Stimulated activated naive B cell treated with anti-CD40 and anti-IgM and Interleukin-4, amounts not matched to agents 10 μg/mL and 1 μg/mL and 100 μg/mL, for 72 hours (primary cell): ENCODE data around the gene METTL15.
"Not testable (repeated sequence)": the region's sequence is repeated elsewhere in the genome, so short reads cannot be mapped to it uniquely, and the experiment has no call there.

Experiments
- ATAC-seq, 2 donors: fragments of 150-1000 bp; cut with Tn5 transposase; replicated peaks; 2 replicates each; pipeline ENCODE4 v1.10.0; 2021; ENCODE audit warnings: moderate library complexity in 1 of 2
- DNase-seq: peaks from one replicate; pipeline ENCODE4 v3.0.0; 2021
- H3K27ac Mint-ChIP-seq: one replicate; pipeline ENCODE4 v1.8.0; 2022; ENCODE audit warnings: mild to moderate bottlenecking, mixed read lengths
- H3K27me3 Mint-ChIP-seq, 2 donors: one replicate each; pipeline ENCODE4 v1.8.0; 2022; ENCODE audit warnings: mixed read lengths in 2 of 2
- H3K36me3 Mint-ChIP-seq, 2 donors: one replicate each; pipeline ENCODE4 v1.8.0; 2022; ENCODE audit warnings: mixed read lengths in 2 of 2, mild to moderate bottlenecking in 1 of 2
- H3K4me1 Mint-ChIP-seq, 2 donors: one replicate each; pipeline ENCODE4 v1.8.0; 2022; ENCODE audit warnings: mixed read lengths in 2 of 2, mild to moderate bottlenecking in 1 of 2
- H3K4me3 Mint-ChIP-seq, 2 donors: one replicate each; pipeline ENCODE4 v1.8.0; 2022; ENCODE audit warnings: mild to moderate bottlenecking in 2 of 2, mixed read lengths in 2 of 2, moderate library complexity in 1 of 2
- H3K9me3 Mint-ChIP-seq, 2 donors: one replicate each; pipeline ENCODE4 v1.8.0; 2022; ENCODE audit warnings: mixed read lengths in 2 of 2, mild to moderate bottlenecking in 1 of 2

METTL15 gene

DNA sequence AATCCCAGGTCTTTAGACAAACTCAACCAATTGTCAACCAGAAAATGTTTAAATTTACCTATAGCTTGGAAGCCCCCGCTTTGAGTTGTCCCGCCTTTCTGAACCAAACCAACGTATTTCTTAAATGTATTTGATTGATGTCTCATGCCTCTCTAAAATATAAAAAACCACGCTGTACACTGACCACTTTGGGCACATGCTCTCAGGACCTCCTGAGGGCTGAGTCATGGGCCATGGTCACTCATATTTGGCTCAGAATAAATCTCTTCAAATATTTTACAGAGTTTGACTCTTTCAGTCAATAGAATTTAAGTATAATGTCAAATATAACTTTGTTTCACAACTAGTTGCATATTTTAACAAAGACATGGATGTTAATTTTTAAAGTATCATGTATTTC is 5.9 kb upstream of the METTL15 start:
- not testable (repeated sequence) for H3K27ac Mint-ChIP-seq, H3K9me3 Mint-ChIP-seq, H3K36me3 Mint-ChIP-seq, H3K27me3 Mint-ChIP-seq, DNase-seq, H3K4me3 Mint-ChIP-seq, H3K4me1 Mint-ChIP-seq, ATAC-seq

DNA sequence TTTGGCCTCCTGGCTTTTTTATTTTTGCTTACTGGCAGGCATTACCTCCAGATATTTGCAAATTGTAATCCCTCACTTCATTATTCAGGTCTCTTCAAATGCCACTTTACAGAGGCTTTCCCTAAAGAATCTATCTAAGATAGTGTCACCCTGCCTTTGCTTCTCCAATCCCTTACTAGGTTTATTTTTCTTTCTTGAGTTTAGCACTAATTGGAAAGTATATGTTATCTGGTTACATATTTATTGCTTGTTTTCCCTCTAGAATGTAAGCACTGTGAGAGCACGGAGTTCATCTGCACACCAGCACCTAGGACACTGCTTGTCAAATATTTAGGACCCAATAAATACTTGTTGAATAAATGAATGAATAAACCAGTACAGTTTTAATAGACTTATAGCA is 3.8 kb upstream of the METTL15 start:
- H3K36me3 Mint-ChIP-seq = no peaks in the 10 kb centered on the region
- no peak overlapping the region for H3K4me3 Mint-ChIP-seq
- DNase-seq (no peak), ATAC-seq (no peak)
- H3K27ac Mint-ChIP-seq = no peak overlapping the region
- H3K9me3 Mint-ChIP-seq = no peaks in the 10 kb centered on the region
- H3K4me1 Mint-ChIP-seq = peaks cover 2 to 27% of the 10 kb centered on the region in 2 donors
- no peaks in the 10 kb centered on the region for H3K27me3 Mint-ChIP-seq

DNA sequence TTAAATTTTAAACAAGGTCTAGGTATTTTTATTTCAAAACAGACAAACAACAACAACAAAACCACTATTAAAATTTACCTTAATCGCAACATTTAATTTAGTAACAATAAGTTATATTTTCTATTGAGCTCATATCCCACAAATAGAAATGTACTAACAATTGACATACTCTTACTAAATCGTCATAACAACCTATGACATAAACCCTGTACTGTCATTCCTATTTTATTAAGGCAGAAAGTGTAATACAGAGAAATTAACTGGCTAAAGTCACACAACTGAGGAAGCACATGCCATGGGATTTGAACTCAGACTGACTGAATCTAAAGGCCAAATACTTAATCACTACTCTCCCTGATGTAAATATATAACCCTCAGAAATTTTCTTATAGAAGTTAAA is 3.2 kb upstream of the METTL15 start:
- no peaks in the 10 kb centered on the region for H3K36me3 Mint-ChIP-seq
- no peak overlapping the region for H3K4me3 Mint-ChIP-seq
- no peaks in the 10 kb centered on the region for H3K27me3 Mint-ChIP-seq
- no peaks in the 10 kb centered on the region for H3K9me3 Mint-ChIP-seq
- DNase-seq (no peak), ATAC-seq (no peak)
- H3K27ac Mint-ChIP-seq = no peak overlapping the region
- H3K4me1 Mint-ChIP-seq = peaks cover 7 to 28% of the 10 kb centered on the region in 2 donors

DNA sequence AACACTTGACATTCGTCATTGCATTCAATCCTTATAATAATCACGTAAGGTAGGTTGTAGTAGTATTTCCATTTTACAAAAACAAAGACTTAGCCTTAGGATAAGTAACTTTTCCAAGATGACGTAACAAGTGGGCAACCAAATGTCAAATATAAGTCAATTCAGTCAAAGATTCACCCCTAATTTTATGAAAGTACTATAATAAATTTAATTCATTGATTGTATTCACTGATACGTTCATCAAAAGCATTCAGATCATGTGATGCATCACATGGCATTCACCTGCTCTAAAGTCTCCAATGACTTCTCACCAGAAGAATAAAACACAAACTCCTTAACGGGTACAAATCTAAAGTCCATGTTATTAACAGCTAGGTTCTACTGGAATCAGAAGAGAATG is 2.3 kb upstream of the METTL15 start:
- no peaks in the 10 kb centered on the region for H3K27me3 Mint-ChIP-seq
- peak overlapping the region in 1 of 2 donors; percentile 23 for H3K4me3 Mint-ChIP-seq
- DNase-seq (no peak), ATAC-seq (no peak)
- no peaks in the 10 kb centered on the region for H3K36me3 Mint-ChIP-seq
- H3K9me3 Mint-ChIP-seq = no peaks in the 10 kb centered on the region
- peaks cover 9 to 29% of the 10 kb centered on the region in 2 donors for H3K4me1 Mint-ChIP-seq
- H3K27ac Mint-ChIP-seq = no peak overlapping the region

DNA sequence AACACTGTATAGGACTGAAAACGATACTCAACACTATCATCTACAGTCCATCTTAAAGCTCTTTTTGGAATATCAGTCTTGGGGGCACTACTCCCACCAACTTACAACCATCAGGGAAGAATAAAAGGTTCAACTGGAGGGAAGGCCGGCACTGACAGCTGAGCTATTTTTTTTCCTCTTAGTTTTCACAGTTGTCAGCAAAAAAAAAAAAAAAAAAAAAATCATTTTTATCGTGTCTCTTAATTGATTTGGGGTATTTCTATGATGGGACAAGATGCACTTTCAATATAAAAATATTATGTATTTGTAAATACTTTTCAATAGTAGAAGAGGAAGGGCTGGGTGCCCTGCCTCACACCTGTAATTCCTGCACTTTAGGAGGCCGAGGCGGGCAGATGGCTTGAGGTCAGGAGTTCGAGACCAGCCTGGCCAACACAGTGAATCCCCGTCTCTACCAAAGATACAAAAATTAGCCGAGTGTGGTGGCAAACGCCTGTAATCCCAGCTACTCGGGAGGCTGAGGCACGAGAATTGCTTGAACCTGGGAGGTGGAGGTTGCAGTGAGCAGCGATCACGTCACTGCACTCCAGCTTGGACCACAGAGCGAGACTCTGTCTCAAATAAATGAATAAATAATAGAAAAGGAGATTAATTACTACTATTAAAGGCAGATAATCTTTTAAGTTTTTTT is 1.7 kb upstream of the METTL15 start:
- Mint-ChIP-seq H3K36me3 (no peaks in the 10 kb centered on the region), H3K9me3 (no peaks in the 10 kb centered on the region), H3K27ac (peak overlapping the region; percentile 25), H3K27me3 (no peaks in the 10 kb centered on the region), H3K4me3 (peak overlapping the region; percentile 23 to 35), H3K4me1 (peaks cover 9 to 33% of the 10 kb centered on the region in 2 donors)
- no peak for DNase-seq
- ATAC-seq = no peak

DNA sequence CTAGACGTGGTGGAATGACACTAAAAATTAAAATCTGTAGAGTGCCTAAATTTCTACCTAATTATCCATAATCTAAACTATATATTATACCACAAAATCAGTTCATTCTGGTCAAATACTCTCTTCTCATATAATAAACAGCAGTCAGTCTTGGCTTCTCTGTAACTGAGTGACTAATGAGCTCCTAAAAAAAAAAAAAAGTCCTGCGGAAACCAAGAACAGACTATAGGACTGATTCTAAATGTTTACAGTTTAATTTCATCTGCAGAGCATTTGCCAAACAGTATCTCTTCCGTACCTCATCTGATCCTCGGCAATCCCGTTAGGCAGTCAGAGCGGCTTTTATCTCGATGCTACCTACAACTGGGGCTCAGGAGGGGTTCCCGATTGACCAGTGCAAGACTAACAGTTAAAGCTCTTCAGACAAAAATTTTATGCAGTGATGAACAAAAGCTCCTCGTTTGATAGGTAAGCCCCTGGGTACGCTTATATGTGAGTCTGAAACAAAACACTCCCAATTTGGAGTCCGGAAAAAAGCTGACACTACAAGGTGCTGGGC is 918 bp upstream of the METTL15 start:
- H3K4me1 Mint-ChIP-seq = peaks cover 9 to 40% of the 10 kb centered on the region in 2 donors
- ATAC-seq (peak in 1 of 2 donors; percentile 0), DNase-seq (no peak)
- H3K27me3 Mint-ChIP-seq = no peaks in the 10 kb centered on the region
- no peaks in the 10 kb centered on the region for H3K9me3 Mint-ChIP-seq
- no peaks in the 10 kb centered on the region for H3K36me3 Mint-ChIP-seq
- H3K27ac Mint-ChIP-seq = peak overlapping the region; percentile 99
- peak overlapping the region; percentile 99 for H3K4me3 Mint-ChIP-seq

DNA sequence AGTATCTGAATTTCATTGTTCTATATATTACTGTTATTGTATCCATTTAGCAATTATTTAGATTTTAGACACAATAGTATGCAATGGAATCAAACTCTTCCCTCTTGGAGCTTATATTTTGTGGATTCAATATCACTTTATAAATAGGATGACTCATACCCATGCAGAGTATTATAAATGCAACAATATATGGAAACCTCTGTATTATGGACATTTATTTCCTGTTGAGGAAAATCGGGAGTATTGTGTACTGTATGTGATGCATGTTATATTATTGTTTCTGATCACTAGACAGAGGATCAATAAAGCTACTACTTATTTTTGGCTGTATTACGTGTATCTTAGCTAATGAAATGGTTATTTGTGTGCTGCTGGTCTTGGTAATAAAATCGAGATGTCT is 770 bp downstream of the METTL15 start:
- Mint-ChIP-seq H3K4me3 (peak overlapping the region; percentile 37 to 99), H3K27me3 (no peaks in the 10 kb centered on the region), H3K9me3 (no peaks in the 10 kb centered on the region), H3K36me3 (peaks cover 0 to 2% of the 10 kb centered on the region in 2 donors), H3K4me1 (peaks cover 9 to 40% of the 10 kb centered on the region in 2 donors), H3K27ac (peak overlapping the region; percentile 99)
- DNase-seq (no peak), ATAC-seq (no peak)

DNA sequence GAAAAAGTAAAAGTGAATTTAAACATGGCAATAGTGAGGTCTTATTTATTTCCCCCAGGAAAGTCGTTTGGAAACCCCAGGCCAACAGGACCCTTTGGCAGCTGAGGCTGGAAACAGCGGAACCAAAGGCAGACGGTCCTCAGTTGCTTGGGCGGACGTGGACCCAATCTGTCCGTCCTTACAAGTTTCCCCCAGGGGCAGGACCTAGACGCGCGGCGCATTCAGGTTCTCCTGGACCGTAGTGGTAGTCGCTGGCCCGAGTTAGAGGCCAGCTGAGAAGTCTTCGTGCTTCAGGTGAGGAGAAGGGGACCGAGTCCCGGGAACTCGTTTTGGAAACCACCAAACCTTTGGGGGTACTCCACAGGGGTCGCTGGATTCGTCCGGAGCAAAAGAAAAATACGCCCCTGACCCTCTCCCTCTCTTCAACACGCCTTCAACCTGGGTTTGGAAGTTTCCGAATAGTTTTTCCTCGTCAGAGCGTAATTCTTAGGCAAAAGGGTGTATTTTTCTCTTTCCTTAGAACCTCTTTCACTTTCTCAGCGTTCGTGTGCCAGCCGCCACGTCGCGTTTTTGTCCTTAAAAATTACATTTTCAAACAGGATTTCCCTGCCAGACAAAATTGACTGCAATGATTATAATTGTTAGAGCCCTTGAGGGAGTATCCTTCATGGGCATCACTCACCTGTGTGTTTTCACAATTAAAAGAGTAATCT is 2.1 kb downstream of the METTL15 start:
- H3K27me3 Mint-ChIP-seq = no peaks in the 10 kb centered on the region
- peak; percentile 38 to 50 for ATAC-seq
- H3K27ac Mint-ChIP-seq = peak overlapping the region; percentile 99
- no peaks in the 10 kb centered on the region for H3K9me3 Mint-ChIP-seq
- H3K36me3 Mint-ChIP-seq = peaks cover 4 to 10% of the 10 kb centered on the region in 2 donors
- peaks cover 9 to 40% of the 10 kb centered on the region in 2 donors for H3K4me1 Mint-ChIP-seq
- H3K4me3 Mint-ChIP-seq = peak overlapping the region; percentile 95 to 96
- peak; percentile 52 for DNase-seq

DNA sequence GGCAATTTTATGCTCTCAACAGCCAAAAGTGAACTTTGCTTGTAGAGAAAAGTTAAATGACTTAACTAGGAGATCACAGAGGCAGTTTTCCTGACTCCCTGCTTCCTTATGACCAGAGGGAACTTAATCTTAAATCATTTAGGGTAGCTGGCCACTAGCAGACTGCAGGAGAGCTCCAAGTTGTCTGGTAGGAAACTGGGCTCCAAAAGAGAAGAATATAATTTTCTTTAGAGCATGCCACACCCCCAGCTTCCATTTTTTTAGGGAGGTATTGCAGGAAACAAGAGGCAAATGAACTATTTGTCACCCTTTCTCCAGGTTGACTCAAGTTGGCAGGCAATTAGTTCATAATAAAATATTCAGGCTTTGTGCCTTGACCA is 2.6 kb downstream of the METTL15 start:
- peaks cover 10 to 40% of the 10 kb centered on the region in 2 donors for H3K4me1 Mint-ChIP-seq
- H3K4me3 Mint-ChIP-seq = peak overlapping the region; percentile 95 to 96
- ATAC-seq = no peak
- peak overlapping the region; percentile 99 for H3K27ac Mint-ChIP-seq
- no peak for DNase-seq
- H3K9me3 Mint-ChIP-seq = no peaks in the 10 kb centered on the region
- no peaks in the 10 kb centered on the region for H3K27me3 Mint-ChIP-seq
- peaks cover 4 to 10% of the 10 kb centered on the region in 2 donors for H3K36me3 Mint-ChIP-seq

DNA sequence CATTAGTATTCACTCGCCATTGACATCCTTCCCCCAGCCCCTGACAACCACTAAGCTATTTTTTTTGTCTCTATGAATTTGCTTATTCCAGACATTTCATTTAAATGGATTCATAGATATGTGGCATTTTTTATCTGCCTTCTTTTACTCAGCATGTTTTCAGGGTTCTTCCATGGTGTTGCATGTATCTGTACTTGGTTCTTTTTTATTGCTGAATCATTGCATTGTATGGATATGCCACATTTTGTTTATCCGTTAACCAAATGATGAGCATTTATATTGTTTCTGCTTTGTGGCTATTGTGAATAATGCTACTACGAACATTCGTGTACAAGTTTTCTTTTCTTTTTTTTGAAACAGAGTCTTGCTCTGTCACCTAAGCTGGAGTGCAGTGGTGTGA is 5.9 kb downstream of the METTL15 start:
- Mint-ChIP-seq H3K36me3 (peaks cover 8 to 15% of the 10 kb centered on the region in 2 donors), H3K27ac (no peak overlapping the region), H3K9me3 (no peaks in the 10 kb centered on the region), H3K4me1 (peaks cover 10 to 22% of the 10 kb centered on the region in 2 donors), H3K27me3 (no peaks in the 10 kb centered on the region), H3K4me3 (no peak overlapping the region)
- DNase-seq (no peak), ATAC-seq (no peak)

DNA sequence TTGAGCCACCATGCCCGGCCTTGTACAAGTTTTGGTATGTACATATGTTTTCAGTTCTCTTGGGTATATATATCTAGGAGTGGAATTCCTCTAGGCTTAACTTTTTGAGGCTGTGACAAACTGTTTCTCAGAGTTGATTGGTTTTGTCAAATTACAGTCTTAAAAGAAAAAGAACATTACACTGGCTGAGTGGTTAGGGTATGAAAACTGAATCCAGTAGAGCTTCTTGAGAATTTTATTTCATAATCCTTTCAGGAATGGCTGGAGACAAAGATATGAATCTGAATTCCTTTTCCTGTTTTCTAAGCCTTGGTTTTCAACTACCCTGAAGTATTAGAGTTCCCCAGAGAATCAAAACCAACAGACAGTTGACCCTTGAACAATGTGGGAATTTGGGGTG is 6.5 kb downstream of the METTL15 start:
- no peak for ATAC-seq
- Mint-ChIP-seq H3K27me3 (no peaks in the 10 kb centered on the region), H3K36me3 (peaks cover 8 to 15% of the 10 kb centered on the region in 2 donors), H3K27ac (no peak overlapping the region), H3K9me3 (no peaks in the 10 kb centered on the region), H3K4me3 (no peak overlapping the region), H3K4me1 (peaks cover 8 to 16% of the 10 kb centered on the region in 2 donors)
- DNase-seq = no peak

DNA sequence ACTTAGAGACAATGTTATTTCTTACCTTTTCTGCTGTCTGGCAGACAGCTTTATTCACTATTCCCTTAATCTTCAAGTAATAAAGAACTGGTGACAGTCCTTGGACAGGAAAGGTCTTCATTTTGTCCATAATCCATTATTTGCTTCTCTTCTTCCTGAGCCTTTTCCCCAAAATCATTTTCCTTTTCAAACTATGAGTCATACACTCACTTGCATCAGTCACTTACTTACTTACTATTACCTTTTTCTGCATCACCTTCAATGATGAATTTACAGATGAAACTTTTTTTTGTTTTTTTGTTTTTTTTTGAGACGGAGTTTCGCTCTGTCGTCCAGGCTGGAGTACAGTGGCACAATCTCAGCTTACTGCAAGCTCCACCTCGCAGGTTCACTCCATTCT is 9.5 kb downstream of the METTL15 start:
- DNase-seq (no peak), ATAC-seq (no peak)
- H3K4me3 Mint-ChIP-seq = no peak overlapping the region
- H3K36me3 Mint-ChIP-seq = peaks cover 8 to 20% of the 10 kb centered on the region in 2 donors
- H3K9me3 Mint-ChIP-seq = no peaks in the 10 kb centered on the region
- no peaks in the 10 kb centered on the region for H3K27me3 Mint-ChIP-seq
- no peak overlapping the region for H3K27ac Mint-ChIP-seq
- peaks cover 0 to 5% of the 10 kb centered on the region in 2 donors for H3K4me1 Mint-ChIP-seq

DNA sequence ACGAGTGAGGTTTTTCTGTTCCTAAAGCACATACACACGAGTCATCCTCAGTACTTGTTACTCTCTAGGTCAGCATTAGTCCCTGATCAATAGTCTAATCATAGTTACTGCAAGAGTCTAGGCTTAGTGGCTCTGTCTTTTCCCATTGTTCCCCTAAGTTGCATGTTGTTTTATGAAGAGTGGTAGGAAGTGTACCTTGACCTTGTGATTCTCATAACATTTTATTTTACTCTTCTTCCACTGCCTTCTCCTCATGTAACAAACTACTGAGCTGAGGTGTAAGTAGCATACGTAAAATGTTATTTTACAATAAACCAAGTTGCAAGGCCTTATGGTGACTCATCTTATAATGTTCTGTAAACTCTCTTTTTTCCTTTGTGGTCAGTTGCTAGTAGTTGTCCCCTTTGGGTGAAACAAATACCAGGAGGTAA is 15.0 kb downstream of the METTL15 start:
- H3K4me3 Mint-ChIP-seq = no peak overlapping the region
- no peaks in the 10 kb centered on the region for H3K9me3 Mint-ChIP-seq
- peaks cover 16 to 24% of the 10 kb centered on the region in 2 donors for H3K36me3 Mint-ChIP-seq
- no peak overlapping the region for H3K27ac Mint-ChIP-seq
- peaks cover 0 to 1% of the 10 kb centered on the region in 2 donors for H3K4me1 Mint-ChIP-seq
- H3K27me3 Mint-ChIP-seq = no peaks in the 10 kb centered on the region
- no peak for ATAC-seq
- DNase-seq = no peak

DNA sequence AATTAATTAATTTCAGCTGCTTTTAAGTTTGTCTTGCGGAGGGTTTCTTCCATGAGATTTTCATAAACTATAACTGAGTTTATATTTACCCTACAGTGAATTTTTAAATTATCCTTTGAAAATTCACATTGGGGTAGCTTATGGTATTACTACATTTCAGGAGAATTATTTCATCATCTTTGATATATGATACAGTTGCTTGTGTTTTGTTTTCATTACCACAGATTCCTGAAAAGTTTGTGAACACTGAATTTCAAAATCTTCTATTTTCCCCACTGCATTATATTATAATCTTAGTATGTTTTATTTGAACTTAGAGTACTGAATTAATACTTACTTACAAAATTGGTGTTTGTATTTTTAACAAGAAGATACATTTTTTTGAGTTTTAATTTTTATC is 24.4 kb downstream of the METTL15 start:
- no peaks in the 10 kb centered on the region for H3K27me3 Mint-ChIP-seq
- H3K36me3 Mint-ChIP-seq = peaks cover 19 to 47% of the 10 kb centered on the region in 2 donors

DNA sequence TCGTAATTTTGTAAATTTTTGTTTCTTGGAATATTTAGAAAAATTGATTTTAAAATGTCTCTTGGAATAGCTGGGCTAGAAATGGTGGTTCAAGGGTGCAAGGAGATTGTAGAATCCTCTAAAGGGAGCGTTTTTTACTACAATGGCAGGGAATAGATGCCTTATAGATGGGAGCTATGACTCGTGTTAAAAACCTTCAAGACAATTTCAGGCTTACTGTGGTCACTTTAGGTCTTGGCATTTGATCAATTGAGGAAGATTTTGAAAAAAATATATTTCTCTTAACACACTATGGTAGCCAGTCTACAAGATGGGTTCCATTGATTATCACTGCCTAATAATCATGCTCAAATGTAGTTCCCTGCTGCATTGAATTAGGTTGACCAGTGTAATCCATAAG is 25.0 kb downstream of the METTL15 start:
- ATAC-seq (no peak), DNase-seq (no peak)
- H3K4me3 Mint-ChIP-seq = no peak overlapping the region
- no peaks in the 10 kb centered on the region for H3K4me1 Mint-ChIP-seq
- H3K36me3 Mint-ChIP-seq = peaks cover 19 to 51% of the 10 kb centered on the region in 2 donors
- H3K27me3 Mint-ChIP-seq = no peaks in the 10 kb centered on the region
- H3K9me3 Mint-ChIP-seq = peaks cover 0 to 5% of the 10 kb centered on the region in 2 donors
- no peak overlapping the region for H3K27ac Mint-ChIP-seq

More for the DNA sequence above, 24.4 kb downstream of the METTL15 start:
- DNase-seq (no peak), ATAC-seq (no peak)
- Mint-ChIP-seq H3K9me3 (peaks cover 0 to 5% of the 10 kb centered on the region in 2 donors), H3K4me3 (no peak overlapping the region), H3K27ac (no peak overlapping the region), H3K4me1 (no peaks in the 10 kb centered on the region)
